K562 (cell line): ENCODE results near the gene CDK11B. TPM values are rescaled to one million over a fixed set of nuclear protein-coding genes. Genes with fewer than 3 reads are reported as not detected.
A peak's percentile ranks its signal among the peaks of the same experiment; 100 is the strongest.

ENCODE experiments used
- ADNP ChIP-seq: fragments of 200-800 bp; sonication (Bioruptor generic); IDR thresholded peaks from 2 replicates; pipeline ENCODE4 v1.6.1; 2016; ENCODE audit warnings: missing genetic modification characterization, missing compliant biosample characterization
- CREB3 ChIP-seq: fragments of 450-650 bp; conservative IDR thresholded peaks from 2 replicates; pipeline ENCODE4 v1.6.1; 2016; ENCODE audit warnings: missing genetic modification characterization, low read depth, mild to moderate bottlenecking, missing compliant biosample characterization, moderate library complexity
- CTCFL ChIP-seq: IDR thresholded peaks from 2 replicates; pipeline ENCODE4 v1.6.1; 2011; ENCODE audit warnings: borderline replicate concordance, low read depth, mild to moderate bottlenecking, moderate library complexity, low read length; ENCODE audit not compliant: insufficient read depth, poor library complexity, severe bottlenecking
- EZH2 ChIP-seq: IDR thresholded peaks from 2 replicates; pipeline ENCODE4 v1.6.1; 2012; ENCODE audit warnings: low read depth, mild to moderate bottlenecking, inconsistent platforms, low read length, borderline replicate concordance
- GTF2B ChIP-seq: IDR thresholded peaks from 2 replicates; pipeline ENCODE4 v1.6.1; 2011; ENCODE audit not compliant: insufficient read length; ENCODE audit errors: extremely low read depth
- IRF9 ChIP-seq: fragments of 450-650 bp; IDR thresholded peaks from 2 replicates; pipeline ENCODE4 v1.6.1; 2016; ENCODE audit warnings: missing biosample characterization, missing genetic modification characterization
- KLF6 ChIP-seq: fragments of 250-450 bp; sonication (Bioruptor Pico); IDR thresholded peaks from 2 replicates; pipeline ENCODE4 v1.4.0; 2020; ENCODE audit warnings: mild to moderate bottlenecking, moderate library complexity, borderline replicate concordance
- MED1 ChIP-seq: sonication (generic); formaldehyde crosslinking; IDR thresholded peaks from 2 replicates; pipeline ENCODE4 v1.8.1; 2023; ENCODE audit warnings: missing genetic modification reagents, borderline replicate concordance
- NFIC ChIP-seq: fragments of 450-650 bp; IDR thresholded peaks from 2 replicates; pipeline ENCODE4 v1.6.1; 2017; ENCODE audit warnings: mild to moderate bottlenecking, inconsistent platforms
- POLR3A ChIP-seq: IDR thresholded peaks from 2 replicates; pipeline ENCODE4 v1.6.1; 2011; ENCODE audit warnings: borderline replicate concordance, mild to moderate bottlenecking, moderate library complexity; ENCODE audit not compliant: insufficient read length, insufficient read depth; ENCODE audit errors: extremely low read depth
- POU5F1 ChIP-seq: fragments of 150-350 bp; IDR thresholded peaks from 2 replicates; pipeline ENCODE4 v1.6.1; 2014; ENCODE audit warnings: borderline replicate concordance, low read length, low read depth, mild to moderate bottlenecking; ENCODE audit not compliant: partially characterized antibody
- PYGO2 ChIP-seq: fragments of 450-650 bp; IDR thresholded peaks from 2 replicates; pipeline ENCODE4 v1.6.1; 2016; ENCODE audit warnings: mild to moderate bottlenecking, missing genetic modification characterization, moderate library complexity, missing compliant biosample characterization
- SMAD3 ChIP-seq: fragments of 450-650 bp; formaldehyde crosslinking; conservative IDR thresholded peaks from 2 replicates; pipeline ENCODE4 v1.4.0; 2020; ENCODE audit warnings: mild to moderate bottlenecking
- SP2 ChIP-seq: IDR thresholded peaks from 2 replicates; pipeline ENCODE4 v1.6.1; 2011; ENCODE audit warnings: mild to moderate bottlenecking, low read depth, low read length, moderate library complexity; ENCODE audit not compliant: poor library complexity, severe bottlenecking; ENCODE audit errors: extremely low read depth
- ZFP30 ChIP-seq: fragments of 250-450 bp; sonication (Bioruptor Pico); IDR thresholded peaks from 2 replicates; pipeline ENCODE4 v1.8.0; 2022; ENCODE audit warnings: moderate library complexity, mild to moderate bottlenecking, inconsistent platforms, borderline replicate concordance
- ZNF316 ChIP-seq: fragments of 450-650 bp; IDR thresholded peaks from 2 replicates; pipeline ENCODE4 v1.6.1; 2016
- ZNF639 ChIP-seq, 2 experiments: fragments of 200-800 bp in 1 of 2; sonication (Bioruptor generic) in 1 of 2; sonication (generic) in 1 of 2; formaldehyde crosslinking in 1 of 2; IDR thresholded peaks in 1 of 2; conservative IDR thresholded peaks in 1 of 2; 2 replicates each; pipeline versions ENCODE4 v1.5.0 to v1.6.1; 2016 to 2020; ENCODE audit warnings: missing compliant biosample characterization in 1 of 2, missing genetic modification characterization in 1 of 2, missing genetic modification reagents in 1 of 2
- ZNF668 ChIP-seq: fragments of 250-450 bp; sonication (Bioruptor Pico); IDR thresholded peaks from 2 replicates; pipeline ENCODE4 v1.8.0; 2022; ENCODE audit warnings: mild to moderate bottlenecking, inconsistent platforms
- ZNF695 ChIP-seq: fragments of 450-650 bp; formaldehyde crosslinking; IDR thresholded peaks from 2 replicates; pipeline ENCODE4 v1.4.0; 2020; ENCODE audit warnings: mild to moderate bottlenecking, moderate library complexity
- ZNF76 ChIP-seq: fragments of 250-450 bp; sonication (Bioruptor Pico); IDR thresholded peaks from 2 replicates; pipeline ENCODE4 v1.4.0; 2020; ENCODE audit warnings: mild to moderate bottlenecking, moderate library complexity, borderline replicate concordance
- ZNF830 ChIP-seq: fragments of 250-450 bp; sonication (Bioruptor Pico); IDR thresholded peaks from 2 replicates; pipeline ENCODE4 v1.5.0; 2021; ENCODE audit warnings: mild to moderate bottlenecking
- polyA plus RNA-seq, 8 experiments: library from polyadenylated mRNA; depleted of rRNA in 4 of 8; stranded (reverse) in 5 of 8; unstranded in 3 of 8; fragments of >200 nt; fragmentation: Nextera tagmentation in 2 of 8; fragmentation: Illumina TruSeq in 1 of 8; extraction: Ambion mirVana in 2 of 8; extraction: Trizol in 1 of 8; gene quantifications; 2 replicates each; pipeline versions ENCODE4 v1.2.1 to v1.2.3, GENCODE V29; 2011 to 2014; ENCODE audit warnings: inconsistent platforms in 1 of 8, missing spikeins in 1 of 8
- total RNA-seq, 7 experiments: library from RNA; depleted of rRNA in 6 of 7; stranded (reverse); fragments of >200 nt in 6 of 7; fragmentation: Illumina TruSeq in 2 of 7; extraction: Trizol in 2 of 7; gene quantifications; 2 replicates each; pipeline versions ENCODE4 v1.2.1 to v1.2.3, GENCODE V29; 2011 to 2021; ENCODE audit warnings: low replicate concordance in 1 of 7

Gene CDK11B
- total and polyA plus RNA-seq, 9 of the 15 experiments (the other 6 are each of a cell fraction or from before 2014, with no cell fraction given), result 2.8 to 52.2 (median 19.5) TPM

GRCh38 chr1:1609822-1610485, 48.9 kb downstream of the CDK11B start (continued):
- TF ChIP-seq IRF9 (tag) (peak; percentile 93), ZNF668 (CRISPR knock-in tag) (peak; percentile 93), POLR3A (no peak), POU5F1 (no peak), CREB3 (peak; percentile 98), ZNF695 (0 out of 2 replicates have a peak, but pooled peaks have one; percentile 63), EZH2 (no peak), PYGO2 (tag) (peak; percentile 94), GTF2B (no peak), KLF6 (peak; percentile 92; the same call in 1 of the 2 replicates), ZNF639 (CRISPR knock-in tag; conservative IDR thresholded peaks at IDR 0.05 in 1 of 2, IDR thresholded peaks at IDR 0.05 in 1 of 2) (peak in 1 of 2 experiments; percentile 94; a peak in 2 of 4 replicates), SP2 (no peak), ADNP (tag) (no peak), ZFP30 (CRISPR knock-in tag) (no peak), NFIC (no peak), ZNF316 (no peak), MED1 (CRISPR knock-in tag) (no peak), ZNF830 (no peak), CTCFL (no peak), SMAD3 (CRISPR knock-in tag) (peak; percentile 96), ZNF76 (CRISPR knock-in tag) (peak; percentile 79)
